Thyroid gland (tissue), 4 donors: Measurements from ENCODE around the gene GARRE1. TPM values are rescaled to one million over a fixed set of nuclear protein-coding genes. Genes with fewer than 3 reads are reported as not detected.
"Not testable (repeated sequence)": the region's sequence is repeated elsewhere in the genome, so short reads cannot be mapped to it uniquely, and the experiment has no call there.

Source experiments
- DNase-seq, 2 donors: peaks; one replicate each; pipeline ENCODE4 v3.0.0-alpha.2; 2019
- H3K27ac ChIP-seq, 3 donors: fragments of 200-600 bp; sonication (generic); 1 replicate in 2 of 3; 2 replicates in 1 of 3; pipeline ENCODE4 v1.5.1; 2016 to 2019; ENCODE audit warnings: mild to moderate bottlenecking in 1 of 3, moderate library complexity in 1 of 3
- H3K27me3 ChIP-seq: fragments of 200-600 bp; sonication (generic); one replicate; pipeline ENCODE4 v1.5.1; 2019
- H3K36me3 ChIP-seq, 2 donors: fragments of 200-600 bp; sonication (generic); one replicate each; pipeline ENCODE4 v1.5.1; 2016 to 2019
- H3K4me1 ChIP-seq, 2 donors: fragments of 200-600 bp; sonication (generic); one replicate each; pipeline ENCODE4 v1.5.1; 2017 to 2019
- H3K4me3 ChIP-seq, 3 donors: fragments of 200-600 bp; sonication (generic); replicated peaks in 1 of 3; 1 replicate in 2 of 3; 2 replicates in 1 of 3; pipeline ENCODE4 v1.5.1; 2016; ENCODE audit warnings: mild to moderate bottlenecking in 1 of 3
- H3K9me3 ChIP-seq: fragments of 200-600 bp; sonication (generic); one replicate; pipeline ENCODE4 v1.5.1; 2017
- CTCF ChIP-seq, 6 experiments: fragments of 200-600 bp in 3 of 6; fragments of 450-650 bp in 3 of 6; sonication (generic) in 3 of 6; IDR thresholded peaks; one replicate each; pipeline ENCODE4 v1.5.1; 2016 to 2019; ENCODE audit warnings: antibody characterized with exemption in 6 of 6, mild to moderate bottlenecking in 2 of 6, inconsistent platforms in 1 of 6, moderate library complexity in 1 of 6
- POLR2A ChIP-seq, 2 donors: fragments of 450-650 bp; IDR thresholded peaks; one replicate each; pipeline ENCODE4 v1.6.1; 2017; ENCODE audit warnings: antibody characterized with exemption in 2 of 2, mild to moderate bottlenecking in 2 of 2, moderate library complexity in 1 of 2
- WGBS, 2 donors: methylation state at CpG; one replicate each; pipeline ENCODE4 v1.1.5; 2017; 5-methylcytosine and 5-hydroxymethylcytosine counted together
- intact Hi-C: fragments of 100-400 bp; cut with DNase I; formaldehyde crosslinking; loops from one replicate; pipeline ENCODE4 v1.15.1; 2023
- total RNA-seq, 4 donors: library from RNA; depleted of rRNA; stranded (reverse); fragments of >200 nt; gene quantifications; one replicate each; pipeline ENCODE4 v1.2.3, GENCODE V29; 2016

The GARRE1 gene
- total RNA-seq, 4 donors from 2014 or later = 24.7 to 43.5 (median 30.9) TPM

- no peak for TF ChIP-seq POLR2A (IDR thresholded peaks at IDR 0.05)
- no peak for TF ChIP-seq CTCF (IDR thresholded peaks at IDR 0.05)
- Histone ChIP-seq H3K4me3 (no peak overlapping the region), H3K36me3 (peaks cover 13 to 18% of the 10 kb centered on the region in 2 donors), H3K4me1 (no peaks in the 10 kb centered on the region), H3K27me3 (no peaks in the 10 kb centered on the region), H3K27ac (no peak overlapping the region), H3K9me3 (no peaks in the 10 kb centered on the region)
- no peak for DNase-seq
- intact Hi-C loops = no loop called here
- WGBS, 2 donors = 95 to 98% methylated on average over 4 of the region's 4 CpGs
These were observed 40.3 kb upstream of the GARRE1 start for GRCh38 chr19:34214040-34214439.

- intact Hi-C loops = no loop called here
- TF ChIP-seq CTCF (IDR thresholded peaks at IDR 0.05) (no peak), POLR2A (IDR thresholded peaks at IDR 0.05) (no peak)
- 89 to 96% methylated on average over 3 of the region's 3 CpGs for WGBS, 2 donors
These were observed 39.2 kb upstream of the GARRE1 start for GRCh38 chr19:34215006-34215665.

GRCh38 chr19:34215666-34216038 is 38.7 kb upstream of the GARRE1 start:
- no peak for DNase-seq
- H3K9me3 ChIP-seq = no peaks in the 10 kb centered on the region
- TF ChIP-seq POLR2A (IDR thresholded peaks at IDR 0.05) = no peak
- TF ChIP-seq CTCF (IDR thresholded peaks at IDR 0.05) = no peak
- H3K4me3 ChIP-seq = no peak overlapping the region
- H3K36me3 ChIP-seq = peaks cover 10 to 15% of the 10 kb centered on the region in 2 donors
- intact Hi-C loops = no loop called here
- H3K27me3 ChIP-seq = no peaks in the 10 kb centered on the region
- WGBS, 2 donors = 96 to 98% methylated on average over 3 of the region's 3 CpGs
- no peak overlapping the region for H3K27ac ChIP-seq
- no peaks in the 10 kb centered on the region for H3K4me1 ChIP-seq

More at GRCh38 chr19:34215006-34215665, 39.2 kb upstream of the GARRE1 start:
- Histone ChIP-seq H3K4me1 (no peaks in the 10 kb centered on the region), H3K4me3 (no peak overlapping the region), H3K36me3 (peaks cover 15 to 19% of the 10 kb centered on the region in 2 donors), H3K27ac (no peak overlapping the region), H3K9me3 (no peaks in the 10 kb centered on the region), H3K27me3 (no peaks in the 10 kb centered on the region)
- no peak for DNase-seq

GRCh38 chr19:34216745-34217219 is 37.6 kb upstream of the GARRE1 start:
- H3K4me1 ChIP-seq, H3K27ac ChIP-seq, intact Hi-C loops, DNase-seq, H3K9me3 ChIP-seq, H3K4me3 ChIP-seq, H3K27me3 ChIP-seq: not testable (repeated sequence)
- 88 to 89% methylated on average over 14 of the region's 14 CpGs for WGBS, 2 donors
- peaks cover 13 to 20% of the 10 kb centered on the region in 2 donors for H3K36me3 ChIP-seq

- no peak for DNase-seq
- TF ChIP-seq POLR2A (IDR thresholded peaks at IDR 0.05) = no peak
- TF ChIP-seq CTCF (IDR thresholded peaks at IDR 0.05) = no peak
- WGBS, 2 donors = 88 to 89% methylated on average over 18 of the region's 18 CpGs
- H3K27me3 ChIP-seq = no peaks in the 10 kb centered on the region
- no peaks in the 10 kb centered on the region for H3K4me1 ChIP-seq
- H3K36me3 ChIP-seq = peaks cover 27 to 34% of the 10 kb centered on the region in 2 donors
- H3K4me3 ChIP-seq = no peak overlapping the region
- intact Hi-C loops = no loop called here
- no peaks in the 10 kb centered on the region for H3K9me3 ChIP-seq
- no peak overlapping the region for H3K27ac ChIP-seq
These were observed 36.2 kb upstream of the GARRE1 start for GRCh38 chr19:34217952-34218817.
